NCI-H146 treated with DMSO at 0.1 percent for 48 hours (cell line): ENCODE results near the gene HSPA12A.

ENCODE experiments used
- DNase-seq: peaks from one replicate; lab custom pipeline; 2025; ENCODE audit not compliant: unreplicated experiment; lab: John Stamatoyannopoulos, UW

The HSPA12A gene

GRCh38 chr10:116669832-116670644, 72.3 kb downstream of the HSPA12A start:
- no peak for DNase-seq

GRCh38 chr10:116669080-116669479, 73.3 kb downstream of the HSPA12A start:
- no peak for DNase-seq

- DNase-seq: no peak
Measured at GRCh38 chr10:116668446-116668845, 73.9 kb downstream of the HSPA12A start.

- no peak for DNase-seq
Measured at GRCh38 chr10:116668018-116668417, 74.3 kb downstream of the HSPA12A start.

GRCh38 chr10:116667484-116667883, 74.9 kb downstream of the HSPA12A start:
- no peak for DNase-seq

- DNase-seq: no peak
Measured at GRCh38 chr10:116665541-116666125, 76.7 kb downstream of the HSPA12A start.

GRCh38 chr10:116664631-116665030, 77.7 kb downstream of the HSPA12A start:
- no peak for DNase-seq

- DNase-seq: no peak
Measured at GRCh38 chr10:116663342-116663741, 79.0 kb downstream of the HSPA12A start.

GRCh38 chr10:116660860-116661259, 81.5 kb downstream of the HSPA12A start:
- DNase-seq: no peak

GRCh38 chr10:116659049-116659670, 83.2 kb downstream of the HSPA12A start:
- no peak for DNase-seq

- DNase-seq: no peak
Measured at GRCh38 chr10:116657863-116658551, 84.4 kb downstream of the HSPA12A start.

GRCh38 chr10:116656044-116656443, 86.3 kb downstream of the HSPA12A start:
- no peak for DNase-seq

GRCh38 chr10:116655568-116655967, 86.8 kb downstream of the HSPA12A start:
- DNase-seq: no peak

- DNase-seq: no peak
Measured at GRCh38 chr10:116654816-116655215, 87.5 kb downstream of the HSPA12A start.

- DNase-seq: no peak
Measured at GRCh38 chr10:116653885-116654284, 88.5 kb downstream of the HSPA12A start.

GRCh38 chr10:116648903-116649302, 93.5 kb downstream of the HSPA12A start:
- no peak for DNase-seq

- DNase-seq: no peak
Measured at GRCh38 chr10:116646502-116646901, 95.9 kb downstream of the HSPA12A start.

GRCh38 chr10:116637830-116638229, 104.5 kb downstream of the HSPA12A start:
- no peak for DNase-seq

GRCh38 chr10:116636976-116637375, 105.4 kb downstream of the HSPA12A start:
- no peak for DNase-seq

GRCh38 chr10:116636385-116636784, 106.0 kb downstream of the HSPA12A start:
- no peak for DNase-seq

GRCh38 chr10:116634126-116634975, 108.0 kb downstream of the HSPA12A start:
- DNase-seq: no peak
